ENCODE data around the gene IGF2.

Gene IGF2

GRCh38 chr11:2098691-2099515, 40.3 kb downstream of the IGF2 start (continued):
- TF ChIP-seq TSHZ2 (CRISPR knock-in tag; IDR thresholded peaks at IDR 0.05): no peak
- no peak for TF ChIP-seq ESRRG (CRISPR knock-in tag; IDR thresholded peaks at IDR 0.05)
- no peak for TF ChIP-seq ZNF565 (CRISPR knock-in tag; conservative IDR thresholded peaks at IDR 0.05; ENCODE audit: low read depth)
- no peak for TF ChIP-seq ZFP3 (CRISPR knock-in tag; IDR thresholded peaks at IDR 0.05)
- no peak for TF ChIP-seq PPARA (CRISPR knock-in tag; IDR thresholded peaks at IDR 0.05; ENCODE audit: borderline replicate concordance)
- no peak for TF ChIP-seq TCF4 (CRISPR knock-in tag; IDR thresholded peaks at IDR 0.05; ENCODE audit: borderline replicate concordance)
- no peak for TF ChIP-seq BACH2 (CRISPR knock-in tag; IDR thresholded peaks at IDR 0.05; ENCODE audit: borderline replicate concordance)
- TF ChIP-seq ZFP30 (CRISPR knock-in tag; IDR thresholded peaks at IDR 0.05): no peak
- no peak for TF ChIP-seq CSDC2 (CRISPR knock-in tag; IDR thresholded peaks at IDR 0.05)

- ATAC-seq: no peak
Measured at GRCh38 chr11:2097998-2098690, 41.0 kb downstream of the IGF2 start.

More at GRCh38 chr11:2097998-2098690, 41.0 kb downstream of the IGF2 start:
- no peak for TF ChIP-seq ZNF70 (CRISPR knock-in tag; IDR thresholded peaks at IDR 0.05)
- no peak for TF ChIP-seq RARB (CRISPR knock-in tag; IDR thresholded peaks at IDR 0.05)
- TF ChIP-seq TSHZ2 (CRISPR knock-in tag; IDR thresholded peaks at IDR 0.05): no peak
- no peak for TF ChIP-seq ZFP30 (CRISPR knock-in tag; IDR thresholded peaks at IDR 0.05)
- TF ChIP-seq TCF4 (CRISPR knock-in tag; IDR thresholded peaks at IDR 0.05; ENCODE audit: borderline replicate concordance): no peak
- no peak for TF ChIP-seq BACH2 (CRISPR knock-in tag; IDR thresholded peaks at IDR 0.05; ENCODE audit: borderline replicate concordance)
- no peak for TF ChIP-seq ZNF565 (CRISPR knock-in tag; conservative IDR thresholded peaks at IDR 0.05; ENCODE audit: low read depth)
- TF ChIP-seq CSRNP3 (CRISPR knock-in tag; IDR thresholded peaks at IDR 0.05): no peak
- no peak for TF ChIP-seq TOX (CRISPR knock-in tag; IDR thresholded peaks at IDR 0.05; ENCODE audit: borderline replicate concordance)
- no peak for TF ChIP-seq ESRRG (CRISPR knock-in tag; IDR thresholded peaks at IDR 0.05)
- TF ChIP-seq CREB5 (CRISPR knock-in tag; IDR thresholded peaks at IDR 0.05; ENCODE audit: low read depth): no peak
- no peak for TF ChIP-seq ISL1 (CRISPR knock-in tag; IDR thresholded peaks at IDR 0.05)
- TF ChIP-seq ARNTL (CRISPR knock-in tag; IDR thresholded peaks at IDR 0.05; ENCODE audit: borderline replicate concordance, low read depth): no peak
